ENCODE results near the gene CHST9.
A peak's percentile ranks its signal among the peaks of the same experiment; 100 is the strongest.

CHST9 gene

DNA sequence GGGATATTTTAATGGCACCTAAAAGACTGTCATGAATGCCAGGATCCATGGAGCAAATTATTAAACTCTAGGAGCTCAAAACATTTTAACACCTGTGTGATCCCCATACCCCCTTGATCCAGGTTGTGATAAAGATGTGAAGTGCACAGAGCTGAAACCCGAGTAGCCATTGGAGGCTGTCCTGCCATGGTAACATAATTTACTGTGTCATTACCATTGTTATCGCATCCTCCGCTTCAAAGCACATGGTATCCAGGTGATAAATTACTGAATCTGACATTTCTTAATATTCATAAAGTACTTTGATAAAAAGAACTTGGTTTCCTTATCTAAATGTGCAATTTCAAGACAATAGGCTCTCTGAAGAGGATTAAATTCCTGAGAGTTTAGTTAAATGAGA lies 109.3 kb downstream of the CHST9 start:
- DNase-seq: no peak

- no peak for DNase-seq
Measured at GRCh38 chr18:27073404-27073830, 111.7 kb downstream of the CHST9 start.

DNA sequence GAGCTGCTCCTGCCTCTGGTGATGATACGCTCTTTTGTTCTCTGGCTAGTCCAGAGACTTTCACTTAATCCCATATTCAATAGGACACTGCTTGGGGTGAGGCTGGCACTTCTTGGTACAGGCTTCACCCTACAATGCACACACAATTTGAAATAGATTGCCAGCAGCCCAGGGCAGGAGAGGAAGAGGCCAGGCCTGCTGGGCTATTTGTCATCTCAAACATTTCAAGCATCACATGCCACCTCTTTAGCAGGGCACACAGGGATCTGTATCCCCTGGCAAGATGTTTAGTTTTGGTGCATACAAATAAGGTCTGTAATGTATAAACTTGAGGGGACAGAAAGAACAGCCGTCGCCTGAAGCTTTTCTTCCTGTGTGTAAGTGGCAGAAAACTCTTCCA lies 120.4 kb downstream of the CHST9 start:
- no peak for DNase-seq

DNA sequence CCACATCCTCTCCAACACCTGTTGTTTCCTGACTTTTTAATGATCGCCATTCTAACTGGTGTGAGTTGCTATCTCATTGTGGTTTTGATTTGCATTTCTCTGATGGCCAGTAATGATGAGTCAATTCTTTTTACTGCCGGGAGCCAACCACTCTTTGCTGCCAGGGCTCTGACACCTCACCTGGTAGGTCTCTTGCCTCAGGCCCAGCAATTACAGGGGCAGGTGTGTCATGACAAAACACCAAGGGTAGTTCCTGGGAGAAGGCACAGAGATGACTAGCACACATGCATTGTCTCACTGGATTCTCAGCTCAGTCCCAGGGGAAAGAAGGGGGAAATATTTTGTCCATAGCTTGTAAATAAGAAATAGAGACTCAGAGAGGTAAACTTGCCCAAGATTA lies 122.3 kb downstream of the CHST9 start:
- no peak for DNase-seq

DNA sequence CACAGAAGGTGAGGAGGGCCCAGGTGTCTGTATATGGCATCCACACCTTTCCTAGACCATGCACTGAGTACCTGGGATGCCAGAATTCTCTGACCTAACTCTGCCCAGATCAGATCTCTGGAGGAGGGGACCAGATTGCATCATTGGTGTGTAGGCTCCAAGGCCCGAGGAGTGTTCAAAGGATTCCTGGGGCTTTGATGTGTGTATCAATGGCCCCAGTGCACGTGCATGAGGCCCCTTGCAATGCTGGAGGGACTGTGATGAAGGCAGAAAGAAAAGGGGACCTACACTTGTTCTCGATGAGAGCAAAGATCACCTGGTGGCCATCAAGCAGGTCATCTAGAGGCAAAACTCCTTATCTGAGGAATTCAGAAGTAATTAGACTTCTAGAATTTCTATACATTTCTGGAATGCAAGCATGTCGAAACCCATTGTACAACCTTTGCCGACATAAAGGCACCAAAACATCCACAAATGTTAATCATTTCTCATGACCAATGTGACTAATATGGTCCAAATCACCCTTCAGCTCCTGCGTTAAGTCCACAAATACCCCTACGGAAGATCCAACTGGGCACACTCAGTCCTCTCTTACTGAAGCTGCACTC lies 123.5 kb downstream of the CHST9 start:
- DNase-seq: no peak

DNA sequence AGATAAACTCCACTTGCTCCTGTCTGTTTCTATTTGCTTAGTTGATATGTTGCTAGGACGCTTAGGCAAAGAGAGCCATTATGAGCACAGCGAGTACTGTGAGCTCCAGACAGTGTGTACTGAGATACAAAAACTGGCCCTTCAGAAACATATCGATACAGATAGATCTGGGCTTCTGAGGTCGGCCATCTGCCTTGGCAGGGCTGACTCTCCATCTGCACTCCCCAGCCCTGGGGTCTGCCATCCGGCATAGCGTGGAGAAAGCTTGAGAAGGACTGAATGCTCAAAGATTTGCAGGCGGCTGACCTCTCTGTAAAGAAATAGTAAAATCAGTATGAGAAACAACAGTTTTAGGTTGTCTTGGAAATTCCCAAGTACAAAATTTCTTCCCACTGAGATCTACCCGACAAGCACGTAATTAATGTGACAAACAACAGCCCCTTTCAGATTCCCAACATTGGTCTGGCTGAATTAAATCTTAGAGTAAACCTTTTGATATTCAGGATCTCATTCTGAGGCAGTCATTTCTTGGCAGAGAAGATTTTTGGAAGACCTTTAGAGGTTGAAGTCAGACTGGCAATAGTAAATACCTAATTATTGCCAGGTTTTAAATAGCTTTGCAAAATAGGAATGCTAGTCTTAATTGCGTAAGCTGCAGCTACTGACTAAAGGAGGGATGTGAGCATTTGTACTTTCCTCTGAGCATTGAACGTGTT lies 127.4 kb downstream of the CHST9 start:
- DNase-seq: no peak

DNA sequence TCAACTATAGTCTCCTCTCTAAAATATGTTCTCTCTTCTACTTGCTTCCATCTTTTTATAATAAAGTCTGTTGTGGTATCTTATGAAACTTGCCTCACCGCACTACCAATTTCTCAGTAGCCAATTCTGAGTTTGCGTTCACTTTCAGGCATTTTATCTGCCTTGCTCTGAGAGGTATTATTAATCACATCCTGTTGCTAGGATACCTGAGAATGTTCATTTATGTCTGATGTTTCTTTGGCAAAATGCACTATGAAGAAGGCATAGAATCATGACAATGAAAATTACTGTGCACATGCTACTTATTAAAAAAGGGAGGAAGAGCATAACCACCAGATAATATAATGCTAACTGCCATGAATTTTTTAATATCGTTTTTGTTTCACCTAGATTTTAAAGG lies 130.2 kb downstream of the CHST9 start:
- DNase-seq: no peak

GRCh38 chr18:27049969-27050368 lies 135.1 kb downstream of the CHST9 start:
- no peak for DNase-seq

GRCh38 chr18:27045342-27045741 lies 139.8 kb downstream of the CHST9 start:
- no peak for DNase-seq

DNA sequence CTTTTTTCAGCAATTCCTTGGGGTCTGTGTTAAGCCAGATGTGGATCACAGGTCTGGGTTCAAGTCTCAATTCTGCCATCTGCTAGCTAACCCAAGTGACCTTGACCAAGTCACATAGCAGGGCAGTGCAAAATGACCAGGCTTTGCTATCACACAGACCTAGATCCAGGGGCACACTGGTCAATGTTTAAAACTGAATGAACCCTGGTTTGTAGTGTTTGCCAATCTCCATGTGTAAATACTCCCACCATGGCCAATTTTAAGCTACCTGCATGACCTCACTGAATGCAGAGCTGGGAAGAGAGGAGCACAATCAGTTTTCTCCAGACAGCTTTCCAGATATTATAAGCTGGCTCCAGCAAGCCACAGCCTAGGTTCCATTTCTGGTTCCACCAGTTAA lies 142.9 kb downstream of the CHST9 start:
- no peak for DNase-seq

DNA sequence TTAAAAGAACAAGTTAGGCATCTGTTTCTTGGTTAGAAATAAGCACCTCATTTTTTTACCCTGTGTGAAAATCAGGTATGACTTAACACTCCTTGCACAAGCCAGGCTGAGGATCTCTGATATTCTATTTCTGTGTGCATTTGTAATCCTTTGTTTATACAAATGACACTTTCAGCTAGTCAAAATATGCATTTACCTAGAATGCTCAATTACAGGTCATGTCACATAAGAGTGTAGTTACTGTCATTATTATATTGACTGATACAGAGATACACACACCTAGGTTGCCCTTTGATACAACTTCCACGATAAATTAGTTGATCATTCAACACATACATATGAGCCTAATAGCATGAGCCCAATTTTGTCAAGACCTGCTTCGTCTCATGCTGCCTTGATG lies 144.3 kb downstream of the CHST9 start:
- DNase-seq: no peak

DNA sequence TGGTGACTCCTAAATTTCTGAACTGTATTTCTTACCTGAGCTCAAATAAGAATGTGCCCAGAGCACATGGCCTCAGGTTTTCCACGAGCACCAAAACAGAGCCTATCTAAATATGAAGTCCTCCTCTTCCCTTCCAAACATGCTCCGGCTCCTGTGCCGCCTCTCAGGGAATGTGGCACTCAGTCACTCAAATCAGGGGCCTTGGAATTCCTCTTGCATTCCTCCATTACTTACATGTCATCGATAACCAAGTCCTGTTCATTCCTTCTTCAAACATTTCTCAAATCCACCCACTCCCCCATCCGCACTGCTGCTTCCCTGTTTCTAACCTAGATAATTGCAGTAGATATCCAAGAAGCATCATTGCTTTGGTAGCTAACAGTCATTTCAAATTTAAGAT lies 151.4 kb downstream of the CHST9 start:
- no peak for DNase-seq

DNA sequence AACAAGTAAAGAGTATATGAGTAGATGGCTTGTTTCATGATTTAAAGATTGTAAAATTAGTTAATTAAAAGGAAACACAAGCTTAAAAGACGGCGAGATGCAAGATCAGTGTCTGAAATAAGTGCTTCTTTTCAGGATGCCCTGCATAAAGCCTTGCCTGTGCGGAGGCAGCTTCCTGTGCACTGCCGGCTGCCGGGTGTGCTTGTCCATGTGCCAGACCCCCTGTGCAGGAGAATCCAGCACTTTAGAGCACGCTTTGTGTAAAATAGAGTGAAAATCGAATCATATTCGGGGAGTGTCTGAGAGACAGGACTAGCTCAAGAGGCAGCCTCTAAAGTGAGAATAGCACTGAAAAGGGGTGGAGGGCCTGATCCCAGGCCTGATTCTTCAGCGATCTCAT lies 154.7 kb downstream of the CHST9 start:
- DNase-seq: no peak

DNA sequence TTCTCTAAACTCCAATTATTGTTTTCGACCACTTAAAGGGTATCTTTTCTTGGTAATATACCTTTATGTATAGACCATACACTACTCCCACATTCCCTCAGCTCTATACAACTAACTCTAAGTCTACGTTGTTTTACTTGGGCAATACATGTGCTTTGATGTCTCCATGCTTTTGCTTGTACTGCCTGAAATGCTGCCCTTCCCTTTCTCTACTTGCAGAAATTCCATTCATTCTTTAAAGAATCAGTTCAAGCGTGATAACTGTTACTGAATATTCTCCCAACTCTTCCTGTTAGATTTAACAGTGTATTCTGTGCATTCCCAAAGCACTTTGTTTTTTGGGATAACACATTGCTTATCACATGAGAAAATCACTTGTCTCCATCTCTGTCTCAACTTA lies 162.6 kb downstream of the CHST9 start:
- DNase-seq: no peak

DNA sequence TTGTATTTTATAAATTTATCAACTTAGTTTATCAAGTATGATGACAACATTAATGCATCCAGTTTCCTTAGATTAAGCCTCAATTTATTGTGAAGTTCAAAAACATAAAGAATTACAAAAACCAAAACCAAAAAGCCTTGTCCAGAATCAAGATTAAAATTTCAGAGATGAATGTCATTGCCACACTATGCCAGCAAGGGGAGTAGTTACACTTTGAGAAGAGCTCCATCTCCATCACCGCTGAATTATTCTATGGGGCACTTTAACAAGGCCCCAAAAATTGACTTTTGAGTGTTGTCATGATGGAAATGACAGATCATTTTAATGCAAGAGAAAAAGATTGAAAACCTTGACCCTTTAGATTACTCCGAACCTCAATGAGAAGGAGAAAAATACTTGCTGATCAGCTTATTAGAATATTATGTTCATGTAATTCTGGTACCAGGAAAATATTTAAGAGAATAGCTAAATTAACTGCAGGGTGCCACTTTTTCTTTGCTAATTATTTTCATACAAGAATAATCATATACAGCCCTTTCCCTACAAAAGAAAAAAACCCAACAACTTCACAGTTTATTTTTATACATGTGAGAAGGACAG lies 167.1 kb downstream of the CHST9 start:
- no peak for DNase-seq

DNA sequence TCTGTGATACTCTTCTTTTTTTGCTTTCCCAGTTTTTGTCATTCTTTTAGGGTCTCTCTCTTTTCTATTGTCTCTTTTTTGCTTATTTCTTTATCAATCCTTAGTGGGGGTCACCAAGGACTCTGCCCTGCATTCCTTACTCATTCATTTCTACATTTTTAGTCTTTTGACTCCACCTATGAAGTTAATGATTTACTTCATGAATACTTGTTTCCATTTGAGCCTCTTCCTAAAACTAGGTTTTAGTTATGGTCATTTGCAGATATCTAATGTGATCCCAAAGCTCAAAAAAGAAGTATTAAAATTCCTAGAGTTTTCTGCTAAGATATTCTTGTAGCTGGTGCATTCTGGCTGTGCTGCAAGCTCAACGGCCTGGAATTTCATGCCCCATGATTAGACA lies 170.3 kb downstream of the CHST9 start:
- DNase-seq: no peak

- DNase-seq: no peak
Measured at GRCh38 chr18:27010784-27011183, 174.3 kb downstream of the CHST9 start.

DNA sequence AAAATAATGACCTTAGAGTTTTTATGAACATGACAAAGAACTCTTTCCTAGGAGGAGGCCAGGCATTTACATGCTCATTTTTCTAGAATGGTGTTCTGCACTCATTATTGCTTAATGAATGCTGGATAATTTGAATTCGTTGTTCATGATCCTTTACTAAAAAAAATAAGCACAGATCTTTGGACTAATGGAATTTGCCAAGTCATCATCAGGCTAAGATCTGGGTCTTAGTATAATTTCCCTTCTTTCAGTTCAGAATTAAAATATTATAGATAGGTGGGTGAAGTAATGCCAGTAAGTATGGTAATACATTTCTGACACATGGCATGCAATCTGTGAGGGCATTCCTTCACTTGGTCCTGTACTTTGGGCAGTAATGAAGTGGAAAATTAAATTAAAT lies 175.8 kb downstream of the CHST9 start:
- no peak for DNase-seq

DNA sequence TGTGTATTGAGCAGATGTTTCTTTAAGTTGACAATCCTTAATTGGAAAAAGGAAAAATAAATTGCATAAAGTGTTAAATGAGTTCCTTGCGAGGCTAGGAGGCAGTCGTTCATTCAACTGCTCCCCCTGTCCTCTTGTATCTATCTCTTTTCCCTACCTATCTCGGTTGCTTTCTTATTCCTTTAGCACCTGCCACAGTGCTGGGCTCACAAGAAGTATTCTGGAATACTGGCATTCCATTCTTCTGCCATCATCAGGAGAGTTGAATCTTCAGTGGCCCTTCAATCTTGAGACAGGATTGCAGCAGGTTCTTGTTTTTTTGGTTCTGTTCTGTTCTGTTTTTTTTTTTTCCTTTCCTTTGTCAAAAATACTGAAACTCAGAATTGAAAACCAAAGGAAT lies 176.5 kb downstream of the CHST9 start:
- no peak for DNase-seq

DNA sequence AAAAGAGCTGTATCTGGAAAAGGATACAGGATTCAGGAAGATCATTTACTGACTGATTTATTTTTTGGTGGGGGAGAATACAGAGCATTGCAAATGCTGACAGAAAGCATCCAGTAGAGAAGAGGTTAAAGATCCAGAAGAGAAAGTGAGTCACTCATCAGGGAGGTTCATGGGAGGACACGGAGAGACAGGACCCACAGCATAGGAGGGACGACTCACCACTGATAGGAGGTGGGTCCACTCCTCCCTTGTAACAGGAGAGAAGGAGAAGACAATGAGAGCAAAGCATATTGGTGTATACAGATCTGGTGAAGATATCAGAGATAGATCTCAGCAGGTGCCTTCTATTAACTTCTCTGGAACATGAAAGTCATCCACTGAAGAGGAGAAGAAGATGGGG lies 177.2 kb downstream of the CHST9 start:
- DNase-seq: no peak

DNA sequence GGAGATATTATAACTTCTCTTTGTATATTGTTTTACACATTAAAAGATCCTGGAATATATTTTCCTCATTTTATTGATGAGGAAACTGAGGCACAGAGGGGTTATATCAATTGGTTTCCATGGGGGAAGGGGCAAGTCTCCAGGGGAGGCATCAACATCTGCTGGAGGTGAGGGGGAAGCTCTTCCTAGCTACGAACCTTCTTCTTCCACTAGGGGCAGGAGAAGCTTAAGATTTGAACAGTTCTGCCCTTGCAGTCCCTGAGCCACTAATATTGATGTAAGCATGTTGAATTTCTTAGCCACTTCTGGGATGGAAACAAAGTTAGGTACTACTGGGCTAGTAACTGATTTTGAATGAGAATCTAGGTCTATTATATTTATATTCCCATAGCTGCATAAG lies 179.5 kb downstream of the CHST9 start:
- DNase-seq: peak in 1 of 2 donors; percentile 2

DNA sequence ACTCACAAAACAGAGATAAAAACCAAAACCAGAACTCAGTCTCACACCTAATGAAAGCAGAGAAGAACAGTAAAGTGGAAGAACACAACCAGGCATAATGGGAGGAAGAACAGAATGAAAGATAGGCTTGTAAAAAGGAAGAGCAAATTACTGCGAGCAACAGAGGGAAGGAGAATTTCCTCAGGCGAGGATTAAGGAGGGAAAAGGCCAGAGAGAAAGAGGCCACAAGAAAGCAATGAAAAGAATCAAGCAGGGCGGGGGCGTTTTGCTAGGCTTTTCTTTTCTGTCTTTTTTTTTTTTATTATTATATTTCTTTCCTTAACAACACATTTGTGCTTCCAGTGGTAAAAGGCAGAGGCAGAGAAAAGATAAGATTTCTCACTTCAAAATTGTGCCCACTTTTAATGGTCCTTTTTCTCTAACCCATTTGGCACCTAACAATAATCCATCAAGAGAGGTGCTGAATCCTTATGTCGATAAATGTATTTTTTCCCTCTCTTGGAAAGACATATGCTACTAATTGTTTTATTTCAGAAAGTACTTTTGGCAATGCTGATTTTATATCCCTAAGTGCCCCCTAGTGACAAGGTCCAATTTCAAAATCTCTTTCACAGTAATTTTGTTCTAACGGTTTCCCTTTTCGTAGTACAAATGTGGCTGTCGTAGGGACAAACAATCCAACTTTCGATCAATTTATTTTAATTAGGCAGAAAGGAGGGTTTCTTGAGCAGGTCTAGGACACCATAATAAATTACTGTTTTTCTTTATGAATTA lies 180.9 kb downstream of the CHST9 start:
- no peak for DNase-seq

GRCh38 chr18:26999797-27000196 lies 185.3 kb downstream of the CHST9 start:
- DNase-seq: no peak

- no peak for DNase-seq
Measured at GRCh38 chr18:26993568-26993967, 191.5 kb downstream of the CHST9 start.

All from bone marrow (tissue), 2 donors.